ENCODE results near the gene CCDC74B.
"Not testable (repeated sequence)": the region's sequence is repeated elsewhere in the genome, so short reads cannot be mapped to it uniquely, and the experiment has no call there.

CCDC74B gene
- long read RNA-seq, donor 1, transcript CCDC74B-201 (8 exons, 1,549 nt), result major isoform, 5 of 8 reads
- long read RNA-seq, donor 1, partial matches to known transcripts, result 0 of 8 reads
- long read RNA-seq, donor 1, other reads (novel, unspliced or antisense), result 0 of 8 reads
- long read RNA-seq, donor 2, partial matches to known transcripts, result 0 of 4 reads
- long read RNA-seq, donor 2, other reads (novel, unspliced or antisense), result 0 of 4 reads
- long read RNA-seq, donor 3, partial matches to known transcripts, result 0 of 2 reads
- long read RNA-seq, donor 3, other reads (novel, unspliced or antisense), result 0 of 2 reads
- long read RNA-seq, donor 4, partial matches to known transcripts, result 0 of 6 reads
- long read RNA-seq, donor 4, other reads (novel, unspliced or antisense), result 0 of 6 reads
- long read RNA-seq, donor 5, partial matches to known transcripts, result 0 of 4 reads
- long read RNA-seq, donor 5, other reads (novel, unspliced or antisense), result 0 of 4 reads
- long read RNA-seq, donor 6, transcript CCDC74B-201 (8 exons, 1,549 nt), result major isoform, 6 of 9 reads
- long read RNA-seq, donor 6, partial matches to known transcripts, result 0 of 9 reads
- long read RNA-seq, donor 6, other reads (novel, unspliced or antisense), result 0 of 9 reads
- long read RNA-seq, donor 7, transcript CCDC74B-201 (8 exons, 1,549 nt), result major isoform, 5 of 10 reads
- long read RNA-seq, donor 7, partial matches to known transcripts, result 0 of 10 reads
- long read RNA-seq, donor 7, other reads (novel, unspliced or antisense), result 0 of 10 reads
- long read RNA-seq, donor 8, partial matches to known transcripts, result 0 of 6 reads
- long read RNA-seq, donor 8, other reads (novel, unspliced or antisense), result 0 of 6 reads

DNA sequence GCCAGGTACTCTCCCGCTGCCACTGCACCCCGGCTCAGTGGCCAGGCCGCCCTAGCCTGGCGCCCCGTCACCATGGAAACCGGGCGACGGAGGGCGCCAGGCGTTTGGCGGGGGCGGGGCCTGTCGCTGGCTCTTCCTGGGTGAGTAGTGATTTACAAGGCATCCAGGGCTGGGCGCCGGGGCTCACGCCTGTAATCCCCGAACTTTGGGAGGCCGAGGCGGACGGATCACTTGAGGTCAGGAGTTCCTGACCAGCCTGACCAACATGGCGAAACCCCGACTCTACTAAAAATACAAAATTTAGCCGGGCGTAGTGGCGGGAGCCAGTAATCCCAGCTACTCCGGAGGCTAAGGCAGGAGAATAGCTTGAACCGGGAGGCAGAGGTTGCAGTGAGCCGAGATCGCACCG lies at the start of gene CCDC74B:
Gene CCDC74B (minus strand): TSS at position 107 of the 409 bp plus-strand sequence. CDS start 116 bp downstream, outside the sequence.
- peak; percentile 61 for DNase-seq

GRCh38 chr2:130193824-130194223 lies 48.9 kb upstream of the CCDC74B start:
- DNase-seq, result not testable (repeated sequence)

DNA sequence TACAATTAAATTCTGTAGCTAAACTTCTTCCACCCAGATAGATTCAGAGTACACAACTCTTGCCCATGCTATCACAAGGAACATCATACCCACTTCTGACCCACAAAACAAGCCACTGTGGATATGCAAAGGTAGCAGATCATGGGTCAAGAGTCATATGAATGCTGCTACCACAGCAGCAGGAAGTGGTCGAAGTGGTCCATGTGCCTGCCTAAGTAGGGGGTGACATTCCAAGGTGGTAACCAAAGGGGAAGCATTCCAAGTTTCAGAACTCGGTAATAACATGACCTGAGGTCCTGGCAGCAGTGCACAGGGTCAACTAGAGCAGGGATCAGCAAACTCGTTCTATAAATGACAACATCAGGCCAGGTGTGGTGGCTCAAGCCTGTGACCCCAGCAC lies 47.5 kb upstream of the CCDC74B start:
- not testable (repeated sequence) for DNase-seq

GRCh38 chr2:130191319-130191718 lies 46.4 kb upstream of the CCDC74B start:
- not testable (repeated sequence) for DNase-seq

DNA sequence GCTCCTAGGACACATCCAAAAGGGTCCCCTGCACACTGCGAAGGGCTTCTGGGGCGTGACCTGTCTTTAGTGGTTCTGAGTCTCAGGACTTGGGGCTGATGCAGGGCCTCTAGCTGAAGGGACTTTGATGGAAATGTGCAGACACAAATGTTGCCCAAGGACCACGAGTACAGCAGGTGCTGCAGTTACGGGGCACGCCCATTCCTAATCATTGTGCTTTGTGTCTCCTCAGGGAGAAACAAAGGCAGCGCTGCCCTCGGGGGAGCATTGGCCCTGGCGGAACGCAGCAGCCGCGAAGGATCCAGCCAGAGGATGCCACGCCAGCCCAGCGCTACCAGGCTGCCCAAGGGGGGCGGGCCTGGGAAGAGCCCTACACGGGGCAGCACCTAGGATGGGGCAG lies 45.3 kb upstream of the CCDC74B start:
- DNase-seq, result no peak

- not testable (repeated sequence) for DNase-seq
Measured at GRCh38 chr2:130188958-130189357, 44.0 kb upstream of the CCDC74B start.

DNA sequence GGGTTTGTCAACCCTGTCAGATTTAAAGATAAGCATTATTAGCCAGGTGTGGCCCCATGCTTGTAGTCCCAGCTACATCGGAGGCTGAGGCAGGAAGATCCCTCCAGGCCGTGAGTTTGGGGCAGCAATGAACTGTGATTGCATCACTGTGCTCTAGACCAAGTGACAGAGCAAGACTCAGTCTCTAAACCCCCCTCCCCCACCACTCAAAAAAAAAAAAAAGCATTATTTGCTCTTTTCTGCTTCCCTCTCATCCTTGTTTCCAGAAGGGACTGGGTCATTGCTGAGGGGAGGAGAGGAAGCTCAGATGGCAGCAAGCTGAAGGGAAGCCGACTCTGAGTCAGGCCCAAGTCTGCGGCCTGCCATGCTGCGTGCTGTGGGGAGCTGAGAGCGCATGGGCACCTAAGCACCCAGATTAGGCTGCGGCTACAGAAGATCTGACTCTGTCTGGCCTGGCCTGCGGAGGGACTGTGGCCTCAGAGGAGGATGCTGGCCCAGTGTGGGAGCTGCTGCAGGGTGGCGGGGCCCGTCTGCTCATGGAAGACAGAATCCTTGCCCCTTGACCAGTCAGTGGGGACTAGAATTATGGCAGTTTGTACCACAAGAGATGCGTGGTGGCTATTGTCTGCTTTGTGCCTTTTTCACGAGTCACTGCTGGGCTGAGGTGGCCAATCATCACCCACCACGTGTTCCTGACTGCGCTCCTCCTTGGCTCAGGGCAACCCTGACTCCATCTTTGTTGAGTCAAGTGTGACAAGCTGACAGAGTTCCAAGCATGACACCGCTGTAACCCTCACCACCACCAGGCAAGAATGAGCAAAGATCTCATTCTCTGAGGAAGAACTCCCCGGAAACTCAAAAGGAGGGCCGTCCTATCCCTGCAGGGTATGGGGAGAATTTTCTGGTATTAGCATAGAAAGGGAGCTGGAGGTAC lies 43.2 kb upstream of the CCDC74B start:
- not testable (repeated sequence) for DNase-seq

DNA sequence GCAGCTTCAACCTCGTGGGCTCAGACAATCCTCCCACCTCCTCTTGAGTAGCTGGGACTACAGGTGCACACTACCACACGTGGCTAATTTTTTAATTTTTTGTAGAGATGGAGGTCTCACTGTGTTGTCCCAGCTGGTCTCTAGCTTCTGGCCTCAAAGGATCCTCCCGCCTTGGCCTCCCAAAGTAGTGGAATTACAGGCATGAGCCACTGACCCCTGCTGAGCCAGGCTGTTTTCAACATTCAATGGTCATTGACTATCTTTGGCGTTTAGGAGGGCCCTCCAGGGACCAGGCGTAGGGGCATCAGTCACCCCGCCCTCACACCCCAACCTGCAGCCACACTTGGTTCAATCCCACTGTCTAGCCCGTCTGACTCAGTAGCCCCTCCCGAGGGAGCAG lies 42.4 kb upstream of the CCDC74B start:
- no peak for DNase-seq

GRCh38 chr2:130186391-130186790 lies 41.5 kb upstream of the CCDC74B start:
- DNase-seq, result no peak

DNA sequence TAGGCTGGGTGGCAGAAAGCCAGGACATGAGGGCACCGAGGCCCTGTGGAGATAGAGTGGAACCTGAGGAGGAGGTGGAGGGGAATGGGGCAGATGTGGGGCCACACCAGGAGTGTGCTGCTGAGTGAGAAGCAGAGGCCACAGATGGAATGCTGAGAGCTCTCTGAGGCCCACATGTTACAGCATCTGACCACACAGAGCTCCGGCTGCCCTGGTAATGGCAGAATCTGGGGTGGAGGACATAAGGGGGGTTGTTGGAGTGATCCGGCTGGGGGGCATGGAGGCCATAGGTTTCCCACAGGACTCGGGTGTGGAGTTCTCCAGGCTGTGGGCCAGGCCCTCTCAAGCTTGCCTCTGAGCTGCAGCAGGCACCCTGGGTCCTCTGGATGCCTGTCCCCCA lies 41.0 kb upstream of the CCDC74B start:
- DNase-seq, result no peak

- no peak for DNase-seq
Measured at GRCh38 chr2:130185436-130185835, 40.5 kb upstream of the CCDC74B start.

DNA sequence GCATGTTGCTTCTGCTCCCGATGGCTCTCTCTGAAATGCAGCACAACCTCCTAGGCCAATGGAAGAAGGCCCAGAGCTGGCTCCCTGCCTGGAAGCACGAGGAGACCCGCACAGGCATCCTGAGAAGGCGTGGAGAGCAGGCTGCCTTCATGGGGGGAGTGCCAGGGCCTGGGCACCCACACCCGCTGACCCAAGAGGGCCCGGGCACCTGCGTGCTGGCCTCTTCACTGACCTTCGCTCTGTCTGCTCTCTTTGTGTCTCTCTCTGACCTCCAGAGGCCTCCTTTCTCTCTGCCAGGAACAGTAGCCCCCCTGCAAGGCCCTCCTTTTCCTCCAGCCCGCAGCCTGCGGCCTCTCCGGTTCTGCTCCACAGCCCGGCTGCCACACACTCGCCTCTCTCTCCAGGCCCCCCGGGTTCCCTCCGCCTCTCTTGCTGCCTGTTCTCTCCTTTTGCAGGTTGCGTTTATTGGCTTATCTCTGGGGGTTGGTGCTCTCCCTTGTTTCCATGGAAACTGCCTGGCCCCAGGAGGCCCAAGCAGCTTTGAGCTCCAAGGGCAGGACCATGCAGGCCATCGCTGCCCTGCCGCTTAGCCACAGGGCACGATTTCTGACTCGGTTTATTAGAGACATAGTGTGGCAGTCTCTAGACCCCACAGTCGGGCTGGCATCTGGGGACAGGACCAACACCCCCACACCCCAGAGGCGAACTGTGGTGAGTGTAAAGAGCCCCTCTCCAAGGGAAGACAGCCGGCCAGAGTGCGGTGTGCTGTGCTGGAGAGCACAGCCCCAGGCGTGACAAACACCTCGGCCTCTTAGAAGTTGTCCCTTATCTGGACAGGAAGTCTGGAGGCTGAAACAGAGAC lies 38.8 kb upstream of the CCDC74B start:
- DNase-seq, result peak; percentile 65

DNA sequence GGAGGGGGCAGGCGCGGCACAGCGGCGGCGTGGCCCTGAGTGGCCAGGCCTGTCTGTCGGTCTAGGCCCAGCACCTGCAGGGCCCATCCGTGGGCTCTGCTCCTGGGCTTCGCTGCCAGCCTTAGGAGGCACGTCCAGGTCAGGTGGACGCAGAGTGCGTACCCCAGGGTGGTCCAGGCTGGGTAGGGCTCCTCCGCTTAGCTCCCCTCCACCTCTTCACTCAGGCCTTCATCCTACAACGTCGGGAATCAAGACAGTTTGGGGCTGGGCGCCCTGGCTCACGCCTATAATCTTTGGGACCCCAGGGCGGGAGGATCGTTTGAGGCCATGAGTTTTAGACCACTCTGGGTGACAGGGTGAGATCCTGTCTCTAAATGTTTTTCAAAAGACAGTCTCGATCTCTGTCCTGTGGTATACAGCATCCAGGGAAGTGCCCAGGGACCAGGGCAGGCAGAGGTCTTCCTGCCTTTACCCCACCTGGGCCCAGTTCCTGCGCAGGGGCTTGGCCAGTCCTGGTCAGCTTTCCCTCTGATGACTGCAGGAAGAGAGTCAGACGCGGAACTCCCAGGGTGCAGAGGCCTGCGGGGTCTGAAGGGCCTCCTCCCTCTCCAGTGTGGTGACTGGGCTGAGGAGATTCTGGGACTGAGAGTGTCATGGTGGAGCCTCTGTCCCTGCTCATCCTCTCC lies 38.1 kb upstream of the CCDC74B start:
- DNase-seq, result peak; percentile 47

DNA sequence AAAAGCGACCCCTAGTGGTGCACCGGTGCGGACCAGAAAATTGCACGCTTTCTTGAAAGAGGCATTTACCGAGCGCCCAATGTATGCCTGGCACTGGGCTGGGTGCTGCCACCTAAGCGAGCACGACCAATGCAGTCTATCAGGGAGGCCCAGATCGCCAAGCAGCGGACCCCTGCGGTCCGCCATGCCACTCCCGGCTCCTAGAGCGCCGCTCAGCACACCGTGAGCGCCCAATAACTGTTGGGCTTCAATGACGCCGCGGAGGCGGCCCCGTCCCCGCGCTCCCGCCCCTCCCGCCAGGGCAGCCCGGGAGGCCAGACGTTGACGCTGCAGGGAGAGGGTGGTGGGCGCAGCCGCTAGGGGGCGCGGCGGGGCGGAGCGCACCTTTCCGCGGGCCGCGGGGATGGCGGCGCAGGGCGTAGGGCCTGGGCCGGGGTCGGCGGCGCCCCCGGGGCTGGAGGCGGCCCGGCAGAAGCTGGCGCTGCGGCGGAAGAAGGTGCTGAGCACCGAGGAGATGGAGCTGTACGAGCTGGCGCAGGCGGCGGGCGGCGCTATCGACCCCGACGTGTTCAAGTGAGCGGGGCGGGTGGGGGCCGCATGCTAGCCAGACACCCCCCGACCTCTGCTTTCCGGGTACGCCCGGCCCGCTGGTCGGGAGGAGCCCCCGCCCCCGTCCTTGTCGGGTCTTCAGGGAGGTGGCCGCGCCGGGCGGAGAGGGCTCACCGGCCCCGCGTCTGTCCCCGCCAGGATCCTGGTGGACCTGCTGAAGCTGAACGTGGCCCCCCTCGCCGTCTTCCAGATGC lies 37.2 kb upstream of the CCDC74B start, which contains the start of gene MZT2B:
Gene MZT2B (plus strand): TSS at position 383 of the 803 bp plus-strand sequence. CDS start 21 bp downstream, at position 404.
- DNase-seq, result peak; percentile 94

- peak; percentile 93 for DNase-seq
Measured at GRCh38 chr2:130181325-130181879, 36.5 kb upstream of the CCDC74B start, which contains the start of gene SMPD4. TSS of gene SMPD4 (minus strand) at chr2:130181602. CDS start at chr2:130176592, 5,010 bp downstream.

DNA sequence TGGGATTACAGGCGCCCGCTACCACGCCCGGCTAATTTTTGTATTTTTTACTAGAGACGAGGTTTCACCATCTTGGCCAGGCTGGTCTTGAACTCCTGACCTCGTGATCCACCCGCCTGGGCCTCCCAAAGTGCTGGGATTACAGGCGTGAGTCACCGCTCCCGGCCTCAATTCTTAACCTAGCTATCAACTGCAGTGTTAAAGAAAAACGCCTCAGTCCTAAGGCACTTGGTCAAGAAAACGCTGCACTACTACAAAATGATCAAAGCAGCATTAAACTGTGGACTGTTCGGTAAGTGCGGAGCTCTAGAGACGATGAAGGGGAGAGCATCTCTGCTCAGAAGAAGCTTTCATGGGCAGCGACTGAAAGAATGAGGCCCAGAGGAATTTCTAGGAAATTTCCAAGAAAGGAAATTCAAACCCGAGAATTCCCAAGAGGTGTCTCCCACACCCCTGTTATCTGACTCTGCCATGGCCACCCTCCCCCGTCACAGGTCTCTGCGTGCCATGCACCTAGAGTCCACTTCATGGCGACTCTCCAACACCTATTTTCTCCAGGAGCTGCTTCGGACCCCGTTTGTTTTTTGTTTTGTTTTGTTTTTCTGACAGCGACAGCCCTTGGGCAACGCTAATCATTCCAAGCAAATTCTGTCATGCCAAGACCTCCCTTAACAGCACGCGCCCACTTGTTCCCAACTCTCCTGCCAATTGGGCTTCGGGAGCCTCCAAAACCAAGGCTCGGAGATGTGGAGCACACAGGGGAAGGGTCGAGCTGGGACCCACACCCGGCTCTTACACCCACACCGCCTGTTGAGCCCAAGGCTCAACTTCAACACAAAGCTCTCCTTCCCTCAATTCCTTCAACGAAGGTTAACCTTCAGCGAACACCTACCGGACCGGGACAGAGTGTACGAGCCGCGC lies 35.8 kb upstream of the CCDC74B start:
- DNase-seq, result not testable (repeated sequence)

GRCh38 chr2:130174866-130175265 lies 30.0 kb upstream of the CCDC74B start:
- not testable (repeated sequence) for DNase-seq

DNA sequence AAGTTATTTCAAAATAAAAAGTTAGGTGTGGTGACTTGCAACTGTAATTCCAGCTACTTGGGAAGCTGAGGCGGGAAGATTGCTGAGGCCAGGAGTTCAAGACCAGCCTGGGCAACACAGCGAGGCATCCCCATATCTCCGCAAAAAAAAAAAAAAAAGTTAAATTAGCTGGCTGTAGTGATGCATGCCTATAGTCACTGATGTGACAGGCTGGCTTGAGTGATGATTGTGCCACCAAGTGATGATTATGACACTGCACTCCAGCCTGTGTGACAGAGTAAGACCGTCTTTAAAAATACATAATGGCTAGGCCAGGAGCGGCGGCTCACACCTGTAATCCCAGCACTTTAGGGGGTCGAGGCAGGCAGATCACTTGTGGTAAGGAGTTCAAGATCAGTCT lies 25.0 kb upstream of the CCDC74B start:
- DNase-seq, result no peak

All from right kidney (tissue), 9 donors.